Right renal cortex interstitium (tissue), 3 donors: ENCODE data around the gene C3orf22. TPM values are rescaled to one million over a fixed set of nuclear protein-coding genes. Genes with fewer than 3 reads are reported as not detected.

Source experiments
- DNase-seq, 3 donors: peaks; one replicate each; pipeline ENCODE4 v3.0.0-alpha.2; 2013; ENCODE audit warnings: low read depth in 3 of 3, low spot score in 2 of 3
- polyA plus RNA-seq, 3 donors: library from polyadenylated mRNA; unstranded; fragments of 120-200 nt; gene quantifications; one replicate each; pipeline ENCODE4 v1.2.1, GENCODE V29; 2013; ENCODE audit not compliant: insufficient read length in 3 of 3

C3orf22 gene
- polyA plus RNA-seq, 3 donors, result 0.10 to 0.11 TPM; not detected in 1

DNA sequence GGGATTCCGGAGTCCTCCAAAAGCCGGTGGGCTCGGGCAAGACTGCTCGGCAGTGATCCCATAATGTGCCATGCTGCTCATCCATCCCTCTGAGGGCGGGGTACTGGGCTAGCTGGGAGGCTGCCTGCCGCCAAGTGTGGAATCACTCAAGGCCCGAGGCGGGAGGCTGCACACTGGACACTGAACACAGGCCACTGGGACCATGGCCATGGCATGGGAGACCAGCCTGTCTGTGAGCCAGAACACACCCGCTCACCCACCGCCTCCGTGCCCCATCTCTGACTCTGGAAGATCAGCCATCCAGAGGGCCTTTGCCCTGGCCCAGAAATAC lies 1.4 kb downstream of the C3orf22 start:
- no peak for DNase-seq

DNA sequence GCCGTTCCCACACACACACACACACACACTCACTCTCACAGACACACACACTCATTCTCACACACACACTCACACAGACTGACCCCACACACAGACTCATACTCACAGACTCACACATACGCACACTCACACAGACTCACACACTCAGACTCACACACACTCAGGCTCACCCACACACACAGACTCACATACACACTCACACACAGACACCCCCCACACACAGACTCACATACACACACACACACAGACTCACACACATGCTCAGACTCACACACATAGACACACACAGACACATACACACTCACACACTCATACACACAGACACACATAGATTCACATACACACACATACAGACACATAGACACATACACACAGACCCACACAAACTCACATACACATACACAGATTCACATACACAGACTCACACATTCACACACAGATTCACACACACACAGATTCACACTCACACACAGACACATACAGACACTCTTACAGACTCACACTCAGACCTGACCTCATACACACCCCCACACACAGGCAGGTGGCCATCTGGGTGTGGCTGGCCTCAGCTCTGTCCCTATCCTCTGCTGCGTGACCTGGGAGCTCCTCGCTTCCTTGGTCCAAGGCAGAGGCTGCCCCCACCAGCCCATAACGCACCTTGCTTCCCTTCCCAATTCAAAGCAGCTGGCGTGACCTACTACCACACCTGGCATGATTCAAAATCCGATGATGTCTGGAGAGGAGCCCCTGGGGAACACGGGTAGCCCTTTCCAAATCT lies 1.9 kb downstream of the C3orf22 start:
- no peak for DNase-seq

DNA sequence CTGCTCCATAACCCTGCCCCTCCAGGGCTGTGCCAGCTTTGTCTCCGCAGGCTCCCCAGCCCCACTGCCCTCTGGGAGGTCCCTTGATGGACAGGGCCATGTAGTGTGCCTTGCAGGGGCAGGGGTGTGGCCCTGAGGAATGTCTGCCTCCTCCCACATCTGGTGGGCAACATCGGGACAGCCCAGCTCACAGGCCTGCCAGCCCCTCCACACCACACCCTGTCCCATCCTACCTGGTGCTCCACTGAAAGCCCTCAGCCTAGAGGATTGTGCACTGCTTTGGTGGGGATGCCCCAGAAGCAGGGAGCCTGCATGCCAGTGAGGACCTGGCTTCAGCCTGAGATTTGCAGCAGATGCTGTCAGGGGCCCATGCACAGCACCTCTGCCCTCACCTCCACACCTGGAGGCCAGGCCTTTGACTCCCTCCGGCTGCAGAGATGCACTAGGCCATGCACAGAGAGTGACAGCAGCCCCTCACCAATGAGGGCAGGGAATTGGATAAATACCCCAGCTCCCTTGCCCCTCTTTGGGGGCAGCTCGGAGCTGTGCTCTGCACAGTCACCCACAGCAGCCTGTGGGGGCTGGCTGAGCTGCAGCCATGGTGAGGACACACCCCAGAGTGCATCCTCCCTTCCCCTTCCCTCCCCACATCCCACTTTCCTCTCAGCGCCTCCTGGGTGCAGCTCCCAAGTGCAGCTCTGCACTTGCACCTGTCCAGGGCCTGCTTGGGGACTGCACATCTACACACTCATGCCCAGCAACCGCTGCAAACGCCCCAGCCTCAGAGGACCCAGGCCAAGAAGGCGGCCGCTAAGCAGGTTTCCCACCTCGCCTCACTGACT lies 2.7 kb downstream of the C3orf22 start:
- no peak for DNase-seq

DNA sequence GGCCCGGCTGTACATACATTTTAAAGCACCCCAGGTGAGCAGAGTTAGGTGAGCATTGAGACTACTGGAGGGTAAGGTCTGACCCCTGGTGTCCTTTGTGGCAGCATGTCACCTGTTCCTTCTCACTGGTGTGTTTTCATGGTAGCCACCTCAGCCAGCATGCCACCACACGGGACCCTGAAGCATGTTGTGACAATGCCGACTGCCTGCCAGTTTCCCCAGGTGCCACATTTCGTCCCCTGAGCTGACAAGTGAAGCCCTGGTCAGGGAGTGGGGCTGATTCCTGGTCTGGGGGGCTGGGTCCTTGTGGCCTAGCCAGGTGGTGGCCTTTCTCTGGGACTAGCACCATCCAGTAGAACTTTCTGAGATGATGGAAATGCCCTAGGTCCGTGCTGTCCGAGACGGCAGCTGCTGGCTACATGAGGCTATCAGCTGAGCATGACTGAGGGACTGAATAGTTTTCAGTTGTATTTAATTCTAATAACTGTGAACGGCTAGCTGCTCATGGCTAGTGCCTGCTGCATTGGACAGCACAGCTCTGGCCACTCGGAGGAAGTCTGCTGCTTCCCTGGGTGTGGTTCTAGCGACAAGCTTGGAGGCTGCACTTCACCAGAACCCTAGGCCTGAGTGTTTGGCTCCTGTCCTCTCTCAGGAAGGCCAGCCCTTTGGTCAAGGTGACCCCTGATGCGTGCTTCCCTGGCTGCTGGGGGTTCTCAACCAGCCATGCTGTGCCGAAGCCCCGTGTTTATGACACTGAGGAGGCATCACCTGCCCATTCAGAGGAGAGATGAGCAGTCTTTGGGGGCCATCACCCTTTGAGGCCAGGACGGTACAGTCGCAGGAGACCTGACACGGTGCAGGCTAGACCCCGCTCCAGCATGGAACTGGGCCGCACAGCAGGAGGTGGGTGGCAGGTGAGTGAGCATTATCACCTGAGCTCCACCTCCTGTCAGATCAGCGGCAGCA lies 3.9 kb downstream of the C3orf22 start:
- DNase-seq, result no peak

DNA sequence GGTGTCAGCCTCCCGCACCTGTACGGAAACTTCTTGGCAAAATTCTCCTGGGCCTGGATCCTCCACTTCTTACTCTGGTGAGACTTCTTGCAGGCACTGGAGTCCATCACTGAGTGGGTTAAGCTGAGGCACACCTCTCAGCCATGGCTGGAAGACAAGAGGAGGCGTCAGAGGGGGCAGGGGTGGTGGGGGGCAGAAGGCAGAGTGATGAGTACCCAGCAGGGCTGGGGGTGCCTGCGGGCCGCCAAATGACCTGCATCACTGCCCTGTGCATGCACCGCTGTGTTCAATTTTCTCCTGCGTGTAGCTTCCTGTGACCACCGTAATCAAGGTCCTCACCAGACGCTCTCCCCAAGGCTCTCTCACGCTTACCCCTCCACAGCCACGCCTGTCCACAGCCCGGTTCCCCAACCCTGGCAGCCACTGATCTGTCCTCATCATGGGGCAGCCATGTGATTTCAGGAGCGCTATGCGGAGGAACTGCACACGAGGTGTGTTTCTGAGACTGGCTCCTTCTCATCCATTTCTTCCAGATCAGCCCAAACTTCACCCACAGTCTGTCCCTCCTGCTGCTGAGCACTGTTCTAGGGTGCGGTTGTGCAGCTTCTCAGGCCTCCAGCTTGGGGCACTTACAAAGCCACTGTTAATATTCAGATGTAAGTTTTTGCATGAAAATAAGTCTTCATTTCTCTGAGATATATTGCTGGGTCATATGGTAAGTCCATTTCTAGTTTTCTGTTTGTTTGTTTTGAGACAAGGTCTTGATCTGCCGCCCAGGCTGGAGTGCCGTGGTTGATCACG lies 5.2 kb downstream of the C3orf22 start:
- DNase-seq, result no peak

DNA sequence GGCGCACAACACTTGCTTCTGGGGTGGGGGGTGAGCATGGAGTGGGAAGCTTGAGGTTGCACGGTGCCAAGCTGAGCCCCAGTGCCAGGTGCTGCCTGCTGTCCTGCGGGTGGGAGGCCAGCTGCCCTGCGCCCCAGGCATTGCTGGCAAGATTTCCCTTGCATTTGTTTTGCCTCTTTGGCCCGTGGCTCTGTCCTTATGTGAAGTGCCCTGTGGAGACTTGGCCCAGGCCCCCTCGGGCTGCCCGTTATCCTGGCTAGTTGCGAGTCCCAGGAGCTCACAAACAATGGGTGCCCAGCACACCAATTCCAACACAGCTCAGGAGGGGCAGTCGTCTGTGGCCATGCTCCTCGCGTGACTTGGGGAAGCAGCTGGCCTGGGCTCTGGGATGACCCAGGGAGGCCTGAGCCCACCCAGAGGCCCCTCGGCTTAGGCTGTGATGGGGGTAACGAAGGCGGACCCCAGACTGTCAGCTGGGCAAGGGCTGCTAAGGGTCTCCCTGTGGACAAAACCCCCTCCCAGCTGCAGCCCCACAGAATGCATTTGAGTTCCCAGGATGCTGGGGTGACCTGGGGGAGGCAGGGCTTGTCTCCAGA lies 5.9 kb downstream of the C3orf22 start:
- no peak for DNase-seq

DNA sequence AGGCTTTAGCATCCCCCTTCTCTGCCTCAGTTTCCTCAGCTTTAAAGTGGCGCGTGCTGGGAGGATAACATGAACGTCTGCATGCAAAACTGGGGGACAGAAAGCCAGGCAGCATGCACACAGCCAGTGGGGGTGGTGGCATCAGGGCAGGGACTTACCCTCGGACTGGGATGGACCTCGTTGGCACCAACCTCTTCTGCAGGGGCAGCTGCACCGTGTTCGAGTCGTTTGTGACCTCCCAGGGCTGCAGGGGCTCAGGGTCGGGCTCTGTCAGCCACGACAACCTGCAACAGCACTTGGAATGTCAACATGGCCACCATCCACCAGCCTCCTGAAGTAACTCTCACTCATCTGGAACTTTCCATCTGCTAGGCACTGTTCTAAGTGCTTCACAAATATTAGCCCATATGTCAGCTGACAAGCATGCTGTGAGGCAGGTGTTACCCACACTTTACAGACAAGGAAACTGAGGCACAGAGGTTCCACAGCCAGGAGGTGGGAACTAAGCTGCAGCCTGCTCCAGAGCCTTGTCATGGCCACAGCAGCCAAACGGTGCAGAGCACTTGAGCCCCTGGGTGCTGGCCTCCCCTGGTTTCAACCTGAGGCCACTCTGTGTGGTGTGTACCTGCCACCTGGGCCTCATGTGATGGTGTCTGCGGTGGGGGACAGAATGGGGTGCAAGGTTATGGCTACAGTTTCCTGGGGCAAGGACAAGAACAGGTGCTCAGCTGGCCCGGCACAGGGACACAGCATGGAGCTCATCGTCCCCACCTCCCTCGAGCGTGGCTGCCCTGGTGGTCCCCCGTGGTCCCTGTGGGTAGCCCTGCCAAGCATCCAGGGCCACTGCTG lies 6.7 kb downstream of the C3orf22 start:
- no peak for DNase-seq

DNA sequence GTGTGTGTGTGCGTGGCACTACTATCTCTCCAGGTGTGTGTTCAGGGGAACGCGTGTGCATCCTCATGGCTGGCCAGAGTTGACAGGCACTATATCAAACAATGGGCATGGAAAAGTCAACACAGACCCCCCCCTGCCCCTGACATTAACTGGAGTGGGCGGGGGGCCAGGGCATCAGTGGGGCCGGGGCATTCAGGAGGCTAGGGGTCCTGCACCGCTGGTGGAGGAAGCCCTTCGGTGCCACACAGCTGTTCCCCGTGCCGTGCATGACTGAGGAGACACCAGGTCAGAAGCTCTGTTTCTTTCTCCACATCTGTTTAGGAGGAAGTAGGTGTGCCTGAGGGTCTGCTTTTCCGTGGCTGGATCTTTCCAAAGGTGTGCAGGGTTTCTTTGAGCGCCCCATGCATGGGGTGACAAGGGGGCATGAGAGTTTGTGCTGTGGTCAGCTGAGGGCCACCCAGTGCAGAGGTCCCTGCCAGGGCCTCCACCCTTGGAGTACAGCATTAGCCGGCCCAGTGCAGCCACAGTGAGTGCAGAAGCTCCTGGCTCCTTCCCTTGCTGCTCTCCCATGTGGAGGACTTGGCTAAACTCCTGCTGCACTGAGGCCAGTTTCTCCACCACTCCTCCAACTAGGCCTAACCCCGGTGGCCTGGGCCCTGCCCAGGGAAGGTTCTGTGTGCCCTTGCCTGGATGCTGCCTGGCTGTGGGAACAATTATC lies 7.5 kb downstream of the C3orf22 start:
- no peak for DNase-seq

DNA sequence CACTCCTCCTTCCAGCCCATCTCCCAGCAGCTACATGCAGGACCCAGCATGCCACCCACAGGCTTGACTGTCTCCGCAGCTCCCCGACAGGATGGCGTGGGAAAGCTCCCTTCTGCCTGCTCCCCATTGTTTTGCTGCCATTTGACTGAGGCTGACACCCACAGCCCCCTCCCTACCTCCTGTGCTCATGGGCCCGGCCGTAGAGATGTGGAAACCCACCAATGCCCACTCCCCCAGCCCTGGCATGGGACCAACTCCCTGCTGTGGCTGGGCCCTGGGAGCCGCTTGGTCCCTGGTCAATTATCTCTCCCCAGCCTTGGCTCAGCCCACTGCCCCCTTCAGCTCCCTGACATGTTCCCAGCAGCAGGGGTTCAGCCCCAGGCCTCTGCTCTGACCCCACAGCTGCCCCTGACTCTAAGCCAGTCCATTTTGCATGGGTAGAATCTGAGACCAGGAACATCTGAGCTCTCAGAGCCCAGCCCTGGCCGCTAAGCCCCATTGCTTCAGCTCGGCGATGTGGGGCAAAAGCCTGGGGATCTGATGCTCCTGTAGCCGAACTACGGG lies 8.2 kb downstream of the C3orf22 start:
- DNase-seq, result no peak

DNA sequence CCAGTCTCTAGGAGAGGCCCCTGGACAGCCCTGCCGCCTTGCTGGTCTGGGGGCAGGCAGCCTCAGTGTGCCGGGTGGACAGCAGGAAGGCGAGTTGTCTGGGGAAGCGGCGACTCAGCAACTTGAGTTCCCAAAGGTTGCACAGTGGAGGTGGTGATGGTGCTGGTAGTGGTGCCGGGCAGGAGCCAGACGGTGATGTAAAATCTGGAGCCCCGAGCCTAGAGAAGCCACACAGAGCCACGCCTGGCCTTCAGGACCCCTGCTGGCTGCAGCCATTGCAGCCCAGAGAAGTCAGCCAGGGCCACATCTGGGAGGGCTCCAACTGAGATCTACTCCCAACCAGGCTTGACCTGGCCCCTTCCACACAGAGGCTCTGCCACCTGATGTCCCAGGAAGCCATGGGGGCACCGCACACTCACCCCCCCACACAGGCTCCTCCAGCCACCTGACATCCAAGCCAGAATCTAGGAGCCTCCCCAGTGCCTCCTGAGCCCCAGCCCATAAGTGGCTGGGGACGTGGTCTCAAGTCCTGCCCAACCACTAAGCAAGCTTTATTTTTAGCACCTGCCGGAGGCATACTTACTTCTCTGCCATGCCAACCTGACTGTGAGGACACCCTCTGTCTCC lies 8.8 kb downstream of the C3orf22 start:
- DNase-seq, result no peak

DNA sequence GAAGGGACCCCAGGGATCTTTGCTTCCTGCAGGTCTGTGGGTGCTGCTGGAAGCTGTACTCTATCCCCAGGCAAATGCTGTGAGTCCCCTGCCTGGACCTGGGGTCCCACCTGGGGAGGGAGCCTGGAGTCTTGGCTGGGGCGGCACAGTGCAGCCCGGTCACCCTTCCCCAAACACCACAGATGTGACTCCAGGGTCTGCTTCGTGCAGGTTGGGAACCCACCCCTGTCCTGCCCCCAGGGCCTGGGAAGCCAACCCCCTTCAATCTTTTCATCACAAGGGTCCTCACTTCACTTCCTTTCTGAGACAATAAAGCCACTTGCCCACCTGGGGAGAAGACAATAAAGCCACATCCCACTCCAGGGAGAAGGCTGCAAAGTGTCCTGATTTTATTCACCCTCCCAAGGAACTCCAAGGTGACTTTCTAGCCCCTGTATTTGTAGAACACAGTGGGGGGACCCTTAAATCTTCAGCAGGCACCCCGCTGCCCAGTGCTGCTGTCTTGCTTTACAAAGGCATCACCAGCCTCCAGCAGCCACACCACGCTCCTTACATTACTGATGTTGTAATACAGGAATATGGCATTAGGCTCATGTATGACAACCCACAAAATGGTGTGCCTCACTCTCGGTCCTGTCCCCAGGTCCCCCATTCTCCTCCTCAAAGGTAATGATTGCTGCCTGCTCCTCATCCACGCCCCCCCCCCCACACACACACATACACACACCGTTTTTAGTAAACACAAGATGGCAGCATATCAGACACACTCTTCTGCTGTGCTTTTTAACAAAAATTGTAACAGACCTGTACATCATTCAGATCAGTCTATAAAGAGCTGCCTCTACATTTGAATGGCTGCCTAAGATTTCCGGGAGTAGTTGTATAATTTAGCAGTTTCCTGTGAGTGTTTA lies 9.9 kb downstream of the C3orf22 start:
- DNase-seq, result no peak

DNA sequence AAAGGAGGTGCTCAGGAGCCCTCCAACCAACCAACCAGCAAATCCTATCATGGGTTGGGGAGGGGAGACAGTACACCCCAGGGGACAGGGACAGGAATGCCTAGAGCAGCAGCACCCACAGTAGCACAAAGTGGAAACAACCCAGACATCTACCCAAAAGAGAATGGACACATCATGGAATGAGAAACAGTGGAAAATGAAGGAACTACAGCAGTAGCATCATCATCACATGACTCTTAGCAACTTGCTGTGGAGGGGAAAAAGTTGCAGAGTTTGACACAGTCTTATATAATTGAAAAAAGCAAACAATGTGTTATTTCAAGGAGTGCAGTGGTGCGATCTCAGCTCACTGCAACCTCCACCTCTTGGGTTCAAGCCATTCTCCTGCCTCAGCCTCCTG lies 11.0 kb downstream of the C3orf22 start:
- DNase-seq, result no peak

DNA sequence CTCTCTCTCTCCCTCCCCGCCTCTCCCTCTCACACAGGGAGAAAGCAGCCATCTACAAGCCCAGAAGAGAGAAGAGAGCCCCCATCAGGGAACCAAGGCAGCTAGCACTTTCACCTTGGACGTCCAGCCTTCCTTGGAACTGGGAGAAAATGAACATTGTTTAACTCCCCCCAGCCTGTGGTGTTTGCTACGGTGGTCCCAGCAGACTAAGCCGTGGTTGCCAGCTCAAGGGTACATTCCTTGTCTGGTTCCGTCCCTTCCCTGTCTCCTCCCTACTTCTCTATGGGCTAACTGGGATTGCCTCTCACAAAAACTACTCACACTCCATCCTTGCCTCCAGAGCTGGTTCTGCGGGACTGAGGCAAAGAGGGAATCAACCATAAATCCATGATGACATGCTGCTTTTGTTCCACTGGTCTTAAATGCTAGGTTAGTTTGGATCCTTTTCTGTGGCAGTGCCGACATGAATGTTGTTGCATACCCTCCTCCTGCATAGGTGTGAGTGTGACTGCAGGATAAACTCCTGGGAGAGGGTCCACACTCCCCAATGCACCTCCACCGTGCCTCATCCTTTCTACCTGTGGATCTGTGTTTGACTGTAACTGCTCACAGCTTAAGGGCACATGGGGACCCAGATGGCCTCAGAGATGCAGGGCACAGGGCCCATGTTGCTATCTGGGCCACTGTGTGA lies 12.0 kb downstream of the C3orf22 start:
- DNase-seq, result no peak

DNA sequence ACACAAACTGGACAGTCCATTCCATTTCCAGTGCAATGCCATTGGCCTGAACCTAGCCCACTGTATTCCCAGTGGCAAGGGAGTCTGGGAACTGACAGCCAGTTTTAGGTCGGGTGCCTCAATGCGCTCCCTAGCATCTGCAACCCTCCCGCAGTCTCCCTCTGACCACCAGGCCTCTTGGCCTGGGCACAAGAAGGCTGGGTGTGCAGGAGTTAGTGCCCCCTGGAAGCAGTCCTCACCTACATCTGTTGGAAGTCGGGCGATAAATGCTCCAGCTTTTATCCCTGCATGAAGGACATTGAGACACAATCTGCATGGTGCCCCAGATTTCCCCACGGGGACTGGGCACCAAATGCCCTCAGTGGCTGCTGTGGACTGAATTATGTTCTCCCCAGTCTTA lies 12.7 kb downstream of the C3orf22 start:
- DNase-seq, result no peak

DNA sequence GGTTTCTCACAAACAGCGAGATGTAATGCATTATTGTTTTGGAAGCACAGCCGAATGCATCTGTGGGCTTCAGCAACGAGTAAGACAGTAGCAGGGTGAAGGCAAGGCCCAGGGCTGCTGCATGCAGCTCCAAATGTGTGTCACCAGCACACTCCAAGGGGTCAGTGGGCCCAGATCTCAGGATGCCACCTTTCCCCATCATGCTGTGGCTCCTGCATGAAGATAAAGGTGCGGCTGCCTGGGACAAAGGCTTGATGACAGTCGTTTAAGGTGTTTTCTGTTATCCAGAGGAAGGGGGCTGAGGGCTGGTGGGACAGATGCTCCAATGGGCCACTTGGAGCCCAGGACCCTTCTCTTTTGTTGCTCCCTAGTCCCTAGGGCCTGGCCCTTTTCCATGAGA lies 13.2 kb downstream of the C3orf22 start:
- DNase-seq, result no peak
